ENCODE data around the gene LRRC74A. TPM values are rescaled to one million over a fixed set of nuclear protein-coding genes. Genes with fewer than 3 reads are reported as not detected.
A peak's percentile ranks its signal among the peaks of the same experiment; 100 is the strongest.

Gene LRRC74A
- total RNA-seq, 1 experiment from 2014 or later: not detected

DNA sequence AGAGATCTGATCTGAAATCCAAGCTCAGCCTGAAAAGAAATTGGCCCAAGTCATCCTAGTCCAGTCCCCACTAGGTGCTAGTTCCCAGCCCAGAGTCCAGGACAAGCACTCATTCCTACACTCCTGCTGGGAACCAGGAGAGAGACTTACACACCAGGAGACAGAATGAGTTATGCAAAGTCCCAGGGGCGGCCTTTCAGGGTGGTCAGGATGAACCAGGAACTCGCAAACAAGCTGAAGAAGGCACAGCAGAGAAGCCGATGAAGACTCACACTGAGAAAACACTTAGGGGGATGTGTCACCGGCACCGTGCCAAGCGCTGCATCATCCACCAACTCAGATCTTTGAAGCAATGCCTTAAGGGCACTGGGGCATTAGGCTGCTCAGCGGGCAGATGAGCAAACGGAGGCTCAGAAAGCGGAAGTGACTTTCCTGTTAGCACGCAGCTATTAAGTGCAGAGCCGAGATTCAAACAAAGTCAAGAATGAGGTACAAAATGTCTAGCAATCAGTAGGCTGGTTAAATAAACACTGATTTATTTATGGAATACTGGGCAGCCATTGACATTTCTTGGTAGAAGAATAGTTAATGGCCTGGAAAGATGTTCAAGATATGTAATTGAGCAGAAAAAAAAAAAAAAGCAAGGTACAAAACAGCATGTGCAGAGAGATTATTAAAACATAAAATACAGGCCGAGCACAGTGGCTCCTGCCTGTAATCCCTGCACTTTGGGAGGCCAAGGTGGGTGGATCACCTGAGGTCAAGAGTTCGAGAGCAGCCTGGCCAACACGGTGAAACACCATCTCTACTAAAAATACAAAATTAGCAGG lies 78.7 kb downstream of the LRRC74A start:
- H4K5ac ChIP-seq (ENCODE audit: insufficient read length, low read depth, low read length): no peak overlapping the region
- H2BK20ac ChIP-seq (ENCODE audit: low read depth, low read length, poor library complexity, severe bottlenecking): no peak overlapping the region
- no CpG with 5 or more reads among the region's 14 CpGs for WGBS (ENCODE audit: extremely low coverage, insufficient read length, low lambda C conversion rate)
- Mint-ChIP-seq H3K36me3 (ENCODE audit: insufficient read depth in 1 of 3, low read depth in 3 of 3) (no peaks in the 10 kb centered on the region; a peak in 1 of 7 replicates), H3K27me3 (ENCODE audit: low read depth) (peaks cover 1% of the 10 kb centered on the region), H3K9me3 (peaks cover 6 to 9% of the 10 kb centered on the region in 2 experiments), H3K4me3 (no peak overlapping the region), H3K4me1 (peaks cover 17 to 18% of the 10 kb centered on the region in 2 experiments), H3K27ac (peak overlapping the region in 2 of 3 experiments; percentile 30 to 51; a peak in 2 of 7 replicates)
- H3K23ac ChIP-seq (ENCODE audit: insufficient read length, low read depth, low read length): no peak overlapping the region
- H3K9ac ChIP-seq (ENCODE audit: extremely low read depth, insufficient read length, low read length): no peak overlapping the region
- no peaks in the 10 kb centered on the region for H4K20me1 ChIP-seq (ENCODE audit: control insufficient read depth, insufficient read depth, insufficient read length)
- no peak for TF ChIP-seq CTCF (conservative IDR thresholded peaks at IDR 0.05)
- no peak overlapping the region for H2BK120ac ChIP-seq (ENCODE audit: low read depth, low read length, poor library complexity, severe bottlenecking)
- H3K4ac ChIP-seq (ENCODE audit: low read depth, low read length): no peak overlapping the region
- no peaks in the 10 kb centered on the region for H3K27me3 ChIP-seq (ENCODE audit: insufficient read depth, low read length)
- no peaks in the 10 kb centered on the region for H3K9me3 ChIP-seq (ENCODE audit: control insufficient read depth, low read depth, low read length)
- no peak overlapping the region for H3K4me2 ChIP-seq (ENCODE audit: insufficient read depth, insufficient read length, low read length)
- no peak overlapping the region for H3K14ac ChIP-seq (ENCODE audit: insufficient read depth, low read length)
- no peaks in the 10 kb centered on the region for H3K4me1 ChIP-seq (ENCODE audit: insufficient read depth, low read length)
- H2BK5ac ChIP-seq (ENCODE audit: insufficient read length, low read length): no peak overlapping the region
- H2BK15ac ChIP-seq (ENCODE audit: low read depth, low read length): no peak overlapping the region
- no peak overlapping the region for H3K56ac ChIP-seq (ENCODE audit: insufficient read length, low read depth, low read length)
- no peak overlapping the region for H3K18ac ChIP-seq (ENCODE audit: insufficient read length, low read depth, low read length)
- H3K23me2 ChIP-seq (ENCODE audit: insufficient read length, low read depth, low read length, poor library complexity, severe bottlenecking): peaks cover 3% of the 10 kb centered on the region
- no peak overlapping the region for H3T11ph ChIP-seq (ENCODE audit: low read length)
- H2AK5ac ChIP-seq (ENCODE audit: insufficient read length, low read length): no peak overlapping the region
- H4K8ac ChIP-seq (replicated peaks; ENCODE audit: insufficient read length, low read depth, low read length): no peak overlapping the region
- no peak overlapping the region for H4K91ac ChIP-seq (ENCODE audit: insufficient read length, low read depth, low read length)
- H2BK12ac ChIP-seq (ENCODE audit: insufficient read length, low read depth, low read length): no peak overlapping the region
- no peaks in the 10 kb centered on the region for H3K79me1 ChIP-seq (ENCODE audit: insufficient read depth, low read depth, low read length, poor library complexity, severe bottlenecking)
- DNase-seq: no peak
- no peak overlapping the region for H3K27ac ChIP-seq (ENCODE audit: insufficient read length, low read depth, low read length)
- no peaks in the 10 kb centered on the region for H3K79me2 ChIP-seq (ENCODE audit: insufficient read depth, low read length)
- H2AFZ ChIP-seq (ENCODE audit: low read length): no peak overlapping the region

All from H9 (cell line).